Uterus (tissue), 4 donors: ENCODE results near the gene HSFX1. TPM values are rescaled to one million over a fixed set of nuclear protein-coding genes. Genes with fewer than 3 reads are reported as not detected.
"Not testable (repeated sequence)": the region's sequence is repeated elsewhere in the genome, so short reads cannot be mapped to it uniquely, and the experiment has no call there.

Source experiments
- DNase-seq, 2 donors: peaks; one replicate each; pipeline ENCODE4 v3.0.0-alpha.2; 2019 to 2020
- H3K27ac ChIP-seq, 2 donors: fragments of 200-600 bp; sonication (generic); 1 replicate in 1 of 2; 2 replicates in 1 of 2; pipeline ENCODE4 v1.5.1; 2016 to 2018
- H3K27me3 ChIP-seq, 2 donors: fragments of 200-600 bp; sonication (generic); one replicate each; pipeline ENCODE4 v1.5.1; 2018 to 2019; ENCODE audit warnings: control low read depth in 1 of 2
- H3K36me3 ChIP-seq, 2 donors: fragments of 200-600 bp; sonication (generic); one replicate each; pipeline ENCODE4 v1.5.1; 2019; ENCODE audit warnings: control low read depth in 1 of 2
- H3K4me1 ChIP-seq, 2 donors: fragments of 200-600 bp; sonication (generic); one replicate each; pipeline ENCODE4 v1.5.1; 2018 to 2019; ENCODE audit warnings: control low read depth in 1 of 2
- H3K4me3 ChIP-seq, 2 donors: fragments of 200-600 bp; sonication (generic); 1 replicate in 1 of 2; 2 replicates in 1 of 2; pipeline ENCODE4 v1.5.1; 2018 to 2019; ENCODE audit warnings: mild to moderate bottlenecking in 1 of 2
- H3K9me3 ChIP-seq, 2 donors: fragments of 200-600 bp; sonication (generic); one replicate each; pipeline ENCODE4 v1.5.1; 2019; ENCODE audit warnings: control low read depth in 1 of 2
- CTCF ChIP-seq, 4 experiments: fragments of 200-600 bp in 2 of 4; fragments of 450-650 bp in 2 of 4; sonication (generic) in 2 of 4; IDR thresholded peaks; one replicate each; pipeline ENCODE4 v1.5.1; 2016 to 2019; ENCODE audit warnings: antibody characterized with exemption in 4 of 4, mild to moderate bottlenecking in 2 of 4, moderate library complexity in 1 of 4
- POLR2A ChIP-seq, 2 donors: fragments of 450-650 bp; IDR thresholded peaks; one replicate each; pipeline ENCODE4 v1.6.1; 2016; ENCODE audit warnings: antibody characterized with exemption in 2 of 2, mild to moderate bottlenecking in 1 of 2, moderate library complexity in 1 of 2
- intact Hi-C: fragments of 100-400 bp; cut with DNase I; formaldehyde crosslinking; loops from one replicate; pipeline ENCODE4 v1.15.1; 2023; ENCODE audit warnings: low total_unique reads
- total RNA-seq, 4 donors: library from RNA; depleted of rRNA in 3 of 4; stranded (reverse); fragments of >200 nt in 3 of 4; gene quantifications; one replicate each; pipeline versions ENCODE4 v1.1.0 to v1.2.4, GENCODE V29; 2014 to 2023
- donor health status: DM: yes; HTN: yes; CAD: no.

HSFX1 gene, protein sequence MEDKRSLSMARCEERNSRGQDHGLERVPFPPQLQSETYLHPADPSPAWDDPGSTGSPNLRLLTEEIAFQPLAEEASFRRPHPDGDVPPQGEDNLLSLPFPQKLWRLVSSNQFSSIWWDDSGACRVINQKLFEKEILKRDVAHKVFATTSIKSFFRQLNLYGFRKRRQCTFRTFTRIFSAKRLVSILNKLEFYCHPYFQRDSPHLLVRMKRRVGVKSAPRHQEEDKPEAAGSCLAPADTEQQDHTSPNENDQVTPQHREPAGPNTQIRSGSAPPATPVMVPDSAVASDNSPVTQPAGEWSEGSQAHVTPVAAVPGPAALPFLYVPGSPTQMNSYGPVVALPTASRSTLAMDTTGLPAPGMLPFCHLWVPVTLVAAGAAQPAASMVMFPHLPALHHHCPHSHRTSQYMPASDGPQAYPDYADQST
- 1 to 10 TPM in 2 of 4 donors, not detected in 2; 2.4 to 4.0 TPM for total RNA-seq

DNA sequence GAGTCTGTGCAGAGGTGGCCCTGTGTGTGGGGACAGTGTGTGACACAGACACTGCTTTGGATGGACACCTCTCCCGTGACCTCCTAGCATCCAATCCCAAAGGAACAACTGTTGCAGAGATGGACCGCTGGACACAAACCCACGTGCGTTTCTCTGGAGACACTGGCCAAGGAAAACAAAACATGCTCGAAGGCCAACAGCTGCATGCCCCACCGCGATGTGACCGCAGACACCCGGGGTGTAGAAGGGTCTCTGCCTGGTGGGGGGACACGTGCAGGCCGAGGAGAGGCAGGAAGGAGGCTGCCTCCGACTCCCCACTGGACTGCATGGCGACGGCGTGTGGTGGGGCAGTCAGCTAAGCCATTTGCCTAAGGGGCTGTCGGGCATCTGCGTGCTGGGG is at the start of gene HSFX1:
TSS of gene HSFX1 (plus strand) at position 301 of the 400 bp plus-strand sequence. CDS start 614 bp downstream, outside the sequence.
- H3K4me1 ChIP-seq, DNase-seq, H3K36me3 ChIP-seq, H3K9me3 ChIP-seq, H3K27ac ChIP-seq, intact Hi-C loops, H3K27me3 ChIP-seq, H3K4me3 ChIP-seq: not testable (repeated sequence)

GRCh38 chrX:149727308-149727707 is 46.6 kb upstream of the HSFX1 start:
- DNase-seq, H3K4me3 ChIP-seq, H3K9me3 ChIP-seq, H3K27ac ChIP-seq, H3K27me3 ChIP-seq, H3K4me1 ChIP-seq, intact Hi-C loops, H3K36me3 ChIP-seq: not testable (repeated sequence)

DNA sequence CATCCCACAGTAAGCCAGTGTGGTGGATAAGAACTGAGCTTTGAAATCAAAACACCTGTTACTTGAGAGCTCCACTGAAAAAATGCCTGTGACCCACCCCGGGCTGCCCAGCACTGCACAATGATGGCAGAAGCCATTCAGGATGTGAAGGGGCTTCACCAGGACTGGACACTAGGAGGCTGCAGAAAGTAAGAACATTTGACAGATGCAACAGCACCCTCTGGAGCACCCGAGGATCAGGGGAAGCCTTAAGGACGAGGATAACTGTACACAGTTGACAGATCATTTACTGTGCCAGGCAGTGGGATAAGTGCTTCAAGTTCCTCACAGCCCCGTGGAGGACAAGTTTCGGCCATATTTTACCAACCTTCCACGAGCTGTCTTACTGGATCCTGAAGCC is 31.6 kb upstream of the HSFX1 start:
- H3K9me3 ChIP-seq, DNase-seq, H3K36me3 ChIP-seq, H3K4me3 ChIP-seq, H3K27me3 ChIP-seq, H3K4me1 ChIP-seq, intact Hi-C loops, H3K27ac ChIP-seq: not testable (repeated sequence)

GRCh38 chrX:149746390-149747007 is 27.4 kb upstream of the HSFX1 start:
- DNase-seq: not testable (repeated sequence)

DNA sequence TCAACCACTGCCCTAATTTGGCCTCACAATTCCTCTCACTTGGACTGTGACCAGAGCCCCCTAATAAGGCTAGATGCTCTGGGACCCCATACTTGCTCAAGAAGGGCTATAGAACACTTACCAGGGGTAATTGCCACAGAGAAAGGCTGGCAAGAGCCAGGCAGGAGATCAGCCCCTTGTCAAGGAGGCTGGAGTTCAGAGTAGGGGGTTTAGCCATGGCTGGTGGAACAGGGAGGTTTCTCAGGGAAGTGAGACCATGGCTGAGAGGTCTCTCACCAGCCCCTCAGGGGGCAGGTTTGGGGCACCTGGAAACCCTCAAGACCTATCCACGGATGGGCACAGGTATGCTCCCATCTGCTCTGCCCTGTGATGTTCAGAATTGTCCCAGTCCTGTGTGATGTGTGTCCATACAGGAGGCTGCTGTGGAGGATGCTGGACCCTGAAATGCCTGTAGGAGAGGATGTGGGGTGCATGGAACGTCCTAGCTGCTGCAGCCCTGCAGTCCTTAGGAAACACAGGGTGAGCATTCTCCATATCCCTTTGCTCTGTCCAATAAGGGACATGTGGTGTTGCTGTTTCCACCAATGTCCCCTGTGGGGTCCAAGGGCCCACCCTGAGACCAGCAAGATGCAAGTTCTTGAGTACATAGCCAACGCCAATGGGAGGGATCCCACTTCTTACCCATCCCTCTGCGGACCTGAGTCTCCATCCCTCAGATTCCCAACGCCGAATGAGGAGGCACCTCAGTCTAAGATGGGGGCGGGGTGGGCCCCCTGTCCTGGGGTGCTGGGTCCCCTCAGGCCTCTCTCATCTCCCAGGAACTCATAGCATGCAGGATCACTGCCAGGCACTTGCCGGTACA is 16.4 kb upstream of the HSFX1 start:
- Histone ChIP-seq H3K36me3 (no peaks in the 10 kb centered on the region), H3K4me3 (no peak overlapping the region), H3K27ac (no peak overlapping the region), H3K4me1 (no peaks in the 10 kb centered on the region), H3K27me3 (no peaks in the 10 kb centered on the region), H3K9me3 (no peaks in the 10 kb centered on the region)
- DNase-seq: no peak
- intact Hi-C loops: no loop called here
- no peak for TF ChIP-seq CTCF (IDR thresholded peaks at IDR 0.05)
- TF ChIP-seq POLR2A (IDR thresholded peaks at IDR 0.05): no peak

More at GRCh38 chrX:149746390-149747007, 27.4 kb upstream of the HSFX1 start:
- H3K9me3 ChIP-seq, H3K4me1 ChIP-seq, H3K4me3 ChIP-seq, H3K27me3 ChIP-seq, intact Hi-C loops, H3K36me3 ChIP-seq, H3K27ac ChIP-seq: not testable (repeated sequence)

DNA sequence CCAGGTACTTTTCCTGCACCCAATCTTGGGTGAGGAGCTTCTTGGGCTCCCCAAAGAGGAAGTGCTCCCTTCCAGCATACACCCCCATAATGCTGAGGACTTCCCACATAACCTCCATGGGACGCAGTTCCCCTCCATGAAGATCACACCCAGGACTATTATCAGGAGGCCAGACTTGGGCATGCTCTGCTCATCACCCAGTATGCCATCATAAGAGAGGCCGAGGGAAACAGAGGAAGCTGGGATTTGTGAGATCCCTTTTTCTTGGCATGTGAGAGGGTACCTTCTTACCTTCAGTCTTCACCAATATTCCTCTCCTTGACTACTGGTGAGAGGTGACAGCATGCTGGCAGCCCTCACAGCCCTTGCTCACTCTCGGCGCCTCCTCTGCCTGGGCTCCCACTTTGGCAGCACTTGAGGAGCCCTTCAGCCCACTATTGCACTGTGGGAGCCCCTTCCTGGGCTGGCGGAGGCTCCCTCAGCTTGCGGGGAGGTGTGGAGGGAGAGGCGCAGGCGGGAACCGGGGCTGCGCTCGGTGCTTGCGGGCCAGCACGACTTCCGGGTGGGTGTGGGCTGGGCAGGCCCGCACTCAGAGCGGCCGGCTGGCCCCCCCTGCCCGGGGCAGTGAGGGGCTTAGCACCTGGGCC is 15.7 kb upstream of the HSFX1 start:
- no peak for DNase-seq
- TF ChIP-seq CTCF (IDR thresholded peaks at IDR 0.05) (no peak), POLR2A (IDR thresholded peaks at IDR 0.05) (no peak)
- H3K4me3 ChIP-seq: no peak overlapping the region
- intact Hi-C loops: no loop called here
- H3K36me3 ChIP-seq: no peaks in the 10 kb centered on the region
- no peaks in the 10 kb centered on the region for H3K9me3 ChIP-seq
- H3K27me3 ChIP-seq: no peaks in the 10 kb centered on the region
- H3K27ac ChIP-seq: no peak overlapping the region
- no peaks in the 10 kb centered on the region for H3K4me1 ChIP-seq

DNA sequence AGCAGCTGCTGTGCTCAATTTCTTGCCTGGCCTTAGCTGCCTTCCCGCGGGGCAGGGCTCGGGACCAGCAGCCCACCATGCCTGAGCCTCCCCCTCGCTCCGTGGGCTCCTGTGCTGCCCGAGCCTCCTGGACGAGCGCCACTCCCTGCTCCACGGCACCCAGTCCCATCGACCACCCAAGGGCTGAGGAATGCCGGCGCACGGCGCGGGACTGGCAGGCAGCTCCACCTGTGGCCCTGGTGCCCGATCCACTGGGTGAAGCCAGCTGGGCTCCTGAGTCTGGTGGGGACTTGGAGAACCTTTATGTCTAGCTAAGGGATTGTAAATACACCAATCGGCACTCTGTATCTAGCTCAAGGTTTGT is 15.2 kb upstream of the HSFX1 start:
- H3K4me3 ChIP-seq, DNase-seq, H3K27ac ChIP-seq, H3K4me1 ChIP-seq, intact Hi-C loops, H3K27me3 ChIP-seq, H3K36me3 ChIP-seq, H3K9me3 ChIP-seq: not testable (repeated sequence)
